Dermis microvascular lymphatic vessel endothelial cell (primary cell): Measurements from ENCODE around the gene ATP2C2. TPM values are rescaled to one million over a fixed set of nuclear protein-coding genes. Genes with fewer than 3 reads are reported as not detected.
A peak's percentile ranks its signal among the peaks of the same experiment; 100 is the strongest.

ENCODE experiments used
- DNase-seq, 2 donors: peaks; one replicate each; pipeline versions ENCODE4 v3.0.0 to v3.0.0-alpha.2; 2010; ENCODE audit warnings: low read depth in 2 of 2
- total RNA-seq: library from RNA; depleted of rRNA; stranded (reverse); fragments of >200 nt; gene quantifications from 2 replicates; pipeline ENCODE4 v1.2.1, GENCODE V29; 2014

ATP2C2 gene
- total RNA-seq, 1 donor from 2014 or later: not detected

DNA sequence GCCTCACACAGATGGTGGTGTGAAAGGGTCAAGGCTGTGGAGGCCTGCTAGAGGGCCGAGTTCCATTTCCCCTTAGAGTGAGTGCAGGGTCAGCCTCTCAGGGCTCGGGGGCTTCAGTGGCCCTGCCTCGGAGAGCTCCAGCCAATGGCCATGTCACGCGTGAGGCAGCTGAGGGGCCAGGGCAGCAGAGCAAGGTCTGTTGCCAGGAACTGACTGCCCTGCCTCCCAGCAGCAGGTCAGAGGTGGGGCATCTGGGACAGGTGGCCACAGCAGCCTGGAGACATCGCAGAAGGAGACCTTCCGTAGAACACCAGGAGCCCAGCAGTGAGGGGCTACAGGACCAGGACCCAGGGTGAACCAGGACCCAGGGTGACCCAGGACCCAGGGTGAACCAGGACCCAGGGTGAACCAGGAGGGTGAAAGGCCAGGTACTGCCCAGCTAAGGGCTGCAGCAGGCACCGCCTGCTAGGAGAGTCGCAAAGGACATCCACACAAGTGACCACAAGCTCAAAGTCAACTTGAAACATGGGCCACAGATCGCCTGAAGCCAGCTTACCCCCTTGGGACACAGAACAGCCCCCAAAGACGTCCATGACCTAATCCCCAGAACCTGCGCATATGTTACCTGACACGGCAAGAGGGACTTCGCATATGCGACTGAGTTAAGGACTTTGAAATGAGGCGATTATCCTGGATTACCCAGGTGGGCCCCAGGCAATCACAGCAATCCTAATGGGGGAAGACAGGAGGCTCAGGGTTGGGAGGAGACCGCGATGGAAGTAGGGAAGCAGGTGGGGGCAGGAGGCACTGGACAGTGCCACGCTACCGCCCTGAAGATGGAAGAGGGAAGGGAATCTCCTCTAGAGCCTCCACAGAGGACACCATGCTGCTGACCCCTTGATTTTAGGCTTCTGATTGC lies 141.0 kb downstream of the ATP2C2 start:
- no peak for DNase-seq

DNA sequence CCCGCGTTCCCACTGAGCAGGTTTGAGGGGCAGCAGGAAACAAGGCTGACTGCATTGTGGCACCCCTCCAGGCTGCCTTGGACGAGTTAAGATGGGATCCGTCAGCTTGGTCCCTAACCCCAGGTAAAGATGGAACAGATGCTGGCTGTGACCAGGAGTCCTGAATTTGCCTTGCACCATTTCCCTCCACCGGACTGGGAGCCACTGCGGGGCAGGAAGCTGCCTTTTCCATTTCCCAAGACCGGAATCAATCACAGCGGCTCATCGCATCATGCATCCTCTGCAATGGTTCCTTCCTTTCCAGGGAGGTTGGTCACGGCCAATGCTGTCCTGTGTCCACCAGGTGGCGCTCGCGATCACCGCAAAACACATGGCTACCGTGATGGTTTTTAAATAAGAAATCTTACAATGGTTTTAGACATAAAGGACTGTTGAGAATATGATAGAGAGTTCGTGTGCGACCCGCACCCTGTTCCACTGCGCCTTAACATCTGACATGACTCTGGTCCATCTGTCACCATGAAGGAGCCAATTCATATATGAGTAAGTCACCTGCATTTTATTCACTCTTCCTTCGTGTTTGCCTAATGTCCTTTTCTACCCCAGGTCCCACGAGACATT lies 143.0 kb downstream of the ATP2C2 start:
- peak; percentile 79 to 89 for DNase-seq

DNA sequence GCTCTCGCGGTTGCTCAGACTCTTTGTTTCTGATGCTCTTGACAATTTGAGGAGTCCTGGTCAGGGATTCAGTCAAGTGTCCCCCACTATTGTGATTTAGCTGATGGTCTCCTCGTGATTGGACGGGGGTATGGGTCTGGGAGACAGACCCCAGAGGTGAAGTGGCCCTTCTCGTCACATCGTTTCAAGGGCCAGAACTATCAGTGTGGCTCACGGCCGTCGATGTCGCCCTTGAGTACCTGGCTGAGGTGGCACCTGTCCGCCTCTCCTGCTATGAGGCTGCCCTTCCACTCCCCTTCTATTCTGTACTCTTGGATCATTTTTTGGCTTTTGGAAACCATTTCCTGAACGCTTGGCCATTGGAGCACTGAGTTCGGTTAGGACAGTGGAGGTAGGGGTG lies 143.5 kb downstream of the ATP2C2 start:
- no peak for DNase-seq

DNA sequence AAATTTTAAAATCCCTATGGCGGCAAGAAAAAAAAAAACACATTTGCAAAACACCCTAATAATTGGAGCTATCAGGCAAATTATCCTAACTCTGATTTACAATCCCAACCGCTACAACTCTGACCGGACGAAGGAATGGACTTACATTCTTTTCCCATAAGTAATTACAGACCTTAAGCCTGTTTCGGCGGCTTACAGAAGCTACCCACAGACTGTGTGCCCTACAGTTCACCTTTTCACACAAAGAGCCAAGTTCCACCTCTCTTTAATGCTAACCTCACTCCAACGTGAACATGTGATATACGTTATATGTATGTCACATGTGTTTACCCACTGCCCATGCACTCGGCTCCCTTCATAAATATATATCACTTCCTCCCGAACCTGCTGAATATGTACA lies 144.8 kb downstream of the ATP2C2 start:
- DNase-seq: no peak

DNA sequence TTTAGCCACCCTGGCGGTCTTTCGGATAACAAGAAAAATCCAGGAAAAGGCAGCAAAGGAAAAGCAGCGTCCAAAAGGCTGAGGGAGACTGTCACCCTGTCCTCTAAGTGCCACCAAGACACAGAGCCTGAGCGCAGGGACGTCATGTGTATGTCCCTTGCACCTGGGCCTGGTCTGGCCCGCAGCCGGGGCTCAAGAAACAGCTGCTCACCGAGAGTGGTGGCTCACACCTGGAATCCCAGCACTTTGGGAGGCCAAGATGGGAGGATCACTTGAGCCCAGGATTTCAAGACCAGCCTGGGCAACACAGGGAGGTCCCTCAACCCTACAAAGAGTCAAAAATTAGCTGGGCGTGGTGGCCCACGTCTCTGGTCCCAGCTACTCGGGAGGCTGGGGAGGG lies 145.3 kb downstream of the ATP2C2 start:
- no peak for DNase-seq

Other genes with a start within 250 kb of the ATP2C2 start
- gene HSDL1, start 223.4 kb upstream of the ATP2C2 start, total RNA-seq: 24.9 and 40.5 TPM in 2 replicates
- under 0.01 TPM in 1 of 2 replicates, not detected in the other for gene DNAAF1, start 223.2 kb upstream of the ATP2C2 start, total RNA-seq
- 8.6 and 12.5 TPM in 2 replicates for gene TAF1C, start 181.5 kb upstream of the ATP2C2 start, total RNA-seq
- gene ADAD2, start 177.4 kb upstream of the ATP2C2 start, total RNA-seq: not detected in 2 replicates
- not detected in 2 replicates for gene KCNG4, start 128.5 kb upstream of the ATP2C2 start, total RNA-seq
- gene WFDC1, start 73.7 kb upstream of the ATP2C2 start, total RNA-seq: not detected in 2 replicates
- gene MEAK7, start 136.1 kb downstream of the ATP2C2 start, total RNA-seq: 10.8 and 12.4 TPM in 2 replicates
- 152 and 176 TPM in 2 replicates for gene COTL1, start 249.5 kb downstream of the ATP2C2 start, total RNA-seq